Testis (tissue), 3 donors: ENCODE measurements around the gene FSTL5. TPM values are rescaled to one million over a fixed set of nuclear protein-coding genes. Genes with fewer than 3 reads are reported as not detected.

Source experiments
- DNase-seq: peaks from one replicate; pipeline ENCODE4 v3.0.0-alpha.2; 2019
- H3K27ac ChIP-seq, 2 donors: fragments of 200-600 bp; sonication (generic); one replicate each; pipeline ENCODE4 v1.5.1; 2019
- H3K27me3 ChIP-seq: fragments of 200-600 bp; sonication (generic); one replicate; pipeline ENCODE4 v1.5.1; 2019
- H3K36me3 ChIP-seq: fragments of 200-600 bp; sonication (generic); one replicate; pipeline ENCODE4 v1.5.1; 2017; ENCODE audit warnings: low read depth; ENCODE audit errors: missing control alignments
- H3K4me1 ChIP-seq: fragments of 200-600 bp; sonication (generic); one replicate; pipeline ENCODE4 v1.5.1; 2019
- H3K4me3 ChIP-seq, 2 donors: fragments of 200-600 bp; sonication (generic); one replicate each; pipeline ENCODE4 v1.5.1; 2017 to 2019
- H3K9me3 ChIP-seq: fragments of 200-600 bp; sonication (generic); one replicate; pipeline ENCODE4 v1.5.1; 2017
- POLR2A ChIP-seq: fragments of 450-650 bp; IDR thresholded peaks from one replicate; pipeline ENCODE4 v1.6.1; 2017; ENCODE audit warnings: antibody characterized with exemption, mild to moderate bottlenecking, moderate library complexity
- WGBS, 2 donors: methylation state at CpG; one replicate each; pipeline ENCODE4 v1.1.5; 2018; 5-methylcytosine and 5-hydroxymethylcytosine counted together
- intact Hi-C: fragments of 100-400 bp; cut with DNase I; formaldehyde crosslinking; loops from one replicate; pipeline ENCODE4 v1.15.1; 2023; ENCODE audit warnings: low total_unique reads
- polyA plus RNA-seq: library from polyadenylated mRNA; stranded (reverse); fragments of 350-450 nt; fragmentation: Illumina TruSeq; extraction: RNeasy Lipid Tissue Mini Kit (QIAGEN cat#74804); gene quantifications from one replicate; pipeline ENCODE4 v1.2.3, GENCODE V29; 2014; ENCODE audit warnings: low read depth, low replicate concordance; ENCODE audit not compliant: insufficient read depth
- total RNA-seq, 2 donors: library from RNA; depleted of rRNA; stranded (reverse); fragments of >200 nt; gene quantifications; one replicate each; pipeline ENCODE4 v1.2.3, GENCODE V29; 2016
- TF ChIP-seq, protein P1 (sequence below), 3 experiments: fragments of 450-650 bp in 2 of 3; fragments of 200-600 bp in 1 of 3; sonication (generic) in 1 of 3; IDR thresholded peaks; one replicate each; pipeline ENCODE4 v1.5.1; 2016 to 2019; ENCODE audit warnings: antibody characterized with exemption in 3 of 3, mild to moderate bottlenecking in 2 of 3, moderate library complexity in 1 of 3

The FSTL5 gene
- total and polyA plus RNA-seq, 3 donors from 2014 or later: 0.57 to 1.0 (median 0.68) TPM

GRCh38 chr4:161454860-161455259 lies 708.9 kb downstream of the FSTL5 start:
- Histone ChIP-seq H3K27ac (no peak overlapping the region), H3K9me3 (no peaks in the 10 kb centered on the region), H3K4me1 (no peaks in the 10 kb centered on the region), H3K36me3 (no peaks in the 10 kb centered on the region), H3K27me3 (no peaks in the 10 kb centered on the region), H3K4me3 (no peak overlapping the region)
- intact Hi-C loops: no loop called here
- DNase-seq: no peak
- 84 to 87% methylated on average over 2 of the region's 2 CpGs for WGBS, 2 donors
- TF ChIP-seq POLR2A: no peak
- TF ChIP-seq, protein P1, sequence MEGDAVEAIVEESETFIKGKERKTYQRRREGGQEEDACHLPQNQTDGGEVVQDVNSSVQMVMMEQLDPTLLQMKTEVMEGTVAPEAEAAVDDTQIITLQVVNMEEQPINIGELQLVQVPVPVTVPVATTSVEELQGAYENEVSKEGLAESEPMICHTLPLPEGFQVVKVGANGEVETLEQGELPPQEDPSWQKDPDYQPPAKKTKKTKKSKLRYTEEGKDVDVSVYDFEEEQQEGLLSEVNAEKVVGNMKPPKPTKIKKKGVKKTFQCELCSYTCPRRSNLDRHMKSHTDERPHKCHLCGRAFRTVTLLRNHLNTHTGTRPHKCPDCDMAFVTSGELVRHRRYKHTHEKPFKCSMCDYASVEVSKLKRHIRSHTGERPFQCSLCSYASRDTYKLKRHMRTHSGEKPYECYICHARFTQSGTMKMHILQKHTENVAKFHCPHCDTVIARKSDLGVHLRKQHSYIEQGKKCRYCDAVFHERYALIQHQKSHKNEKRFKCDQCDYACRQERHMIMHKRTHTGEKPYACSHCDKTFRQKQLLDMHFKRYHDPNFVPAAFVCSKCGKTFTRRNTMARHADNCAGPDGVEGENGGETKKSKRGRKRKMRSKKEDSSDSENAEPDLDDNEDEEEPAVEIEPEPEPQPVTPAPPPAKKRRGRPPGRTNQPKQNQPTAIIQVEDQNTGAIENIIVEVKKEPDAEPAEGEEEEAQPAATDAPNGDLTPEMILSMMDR (IDR thresholded peaks at IDR 0.05): no peak

DNA sequence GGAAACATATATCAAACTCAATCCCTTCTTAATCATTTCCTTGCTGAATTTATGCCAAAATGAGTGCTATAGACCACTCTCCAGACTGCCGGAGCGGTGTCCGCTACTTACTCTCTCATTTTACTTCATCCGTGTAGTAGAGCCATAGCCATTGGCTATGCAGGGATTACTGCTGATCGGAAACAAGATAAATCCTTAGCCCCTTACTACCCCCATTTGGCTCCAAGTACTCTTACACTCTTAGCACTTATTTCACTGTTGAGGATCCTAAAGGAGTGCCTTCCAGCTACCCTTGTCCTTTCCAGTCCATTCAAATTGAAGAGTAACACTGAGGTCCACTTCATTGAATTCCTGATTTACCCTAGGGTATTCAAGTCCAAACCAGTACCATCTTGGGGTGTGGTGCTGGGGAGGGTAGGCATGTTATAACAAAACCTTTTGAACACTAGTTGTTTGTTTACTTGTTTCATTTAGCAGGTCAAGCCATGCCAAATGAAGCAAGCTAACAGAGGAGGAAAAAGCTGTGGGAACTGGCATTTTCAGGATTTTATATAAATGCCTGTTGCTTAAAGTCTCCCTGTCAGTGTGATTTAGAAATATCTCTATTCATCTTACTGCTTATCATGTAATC lies 715.1 kb downstream of the FSTL5 start:
- intact Hi-C loops: no loop called here
- Histone ChIP-seq H3K4me1 (no peaks in the 10 kb centered on the region), H3K27me3 (no peaks in the 10 kb centered on the region), H3K9me3 (no peaks in the 10 kb centered on the region), H3K36me3 (no peaks in the 10 kb centered on the region), H3K4me3 (no peak overlapping the region), H3K27ac (no peak overlapping the region)
- no peak for TF ChIP-seq POLR2A
- TF ChIP-seq, protein P1 (IDR thresholded peaks at IDR 0.05): no peak
- 76% methylated on average over 5 of the region's 5 CpGs for WGBS, 2 donors
- no peak for DNase-seq

- intact Hi-C loops: no loop called here
- Histone ChIP-seq H3K27me3 (no peaks in the 10 kb centered on the region), H3K4me3 (no peak overlapping the region), H3K4me1 (no peaks in the 10 kb centered on the region), H3K36me3 (no peaks in the 10 kb centered on the region), H3K9me3 (no peaks in the 10 kb centered on the region), H3K27ac (no peak overlapping the region)
- WGBS, 2 donors: 86 to 96% methylated on average over 1 of the region's 1 CpG
- TF ChIP-seq, protein P1 (IDR thresholded peaks at IDR 0.05): no peak
- no peak for DNase-seq
Measured at GRCh38 chr4:161444626-161445025, 719.2 kb downstream of the FSTL5 start.

- H3K9me3 ChIP-seq: no peaks in the 10 kb centered on the region
- H3K27ac ChIP-seq: no peak overlapping the region
- TF ChIP-seq, protein P1 (IDR thresholded peaks at IDR 0.05): no peak
- TF ChIP-seq POLR2A: no peak
- H3K4me1 ChIP-seq: no peaks in the 10 kb centered on the region
- intact Hi-C loops: no loop called here
- no peak for DNase-seq
- 81 to 94% methylated on average over 1 of the region's 1 CpG for WGBS, 2 donors
- H3K4me3 ChIP-seq: no peak overlapping the region
- H3K27me3 ChIP-seq: no peaks in the 10 kb centered on the region
- no peaks in the 10 kb centered on the region for H3K36me3 ChIP-seq
Measured at GRCh38 chr4:161442921-161443320, 720.9 kb downstream of the FSTL5 start.

GRCh38 chr4:161438096-161438495 lies 725.7 kb downstream of the FSTL5 start:
- no peak overlapping the region for H3K4me3 ChIP-seq
- no peak for DNase-seq

More at GRCh38 chr4:161438096-161438495, 725.7 kb downstream of the FSTL5 start:
- TF ChIP-seq, protein P1 (IDR thresholded peaks at IDR 0.05): no peak
- no peak for TF ChIP-seq POLR2A
- intact Hi-C loops: no loop called here
- Histone ChIP-seq H3K36me3 (no peaks in the 10 kb centered on the region), H3K4me1 (no peaks in the 10 kb centered on the region), H3K27ac (no peak overlapping the region), H3K9me3 (no peaks in the 10 kb centered on the region), H3K27me3 (no peaks in the 10 kb centered on the region)
- 55 to 70% methylated on average over 2 of the region's 2 CpGs for WGBS, 2 donors
